AG04449 (cell line): Measurements from ENCODE around the gene PPARD.
A peak's percentile ranks its signal among the peaks of the same experiment; 100 is the strongest.

Experiments used
- CTCF ChIA-PET: fragments of 350-600 bp; formaldehyde crosslinking; extraction: SDS; loops from one replicate; lab custom pipeline; 2021; ENCODE audit warnings: antibody characterized with exemption; lab: Yijun Ruan, JAX
- POLR2A ChIA-PET: fragments of 400-600, 350-600 bp; formaldehyde crosslinking; extraction: SDS; loops from one replicate; lab custom pipeline; 2020; ENCODE audit warnings: antibody characterized with exemption, inconsistent platforms; lab: Yijun Ruan, JAX
- DNase-seq: peaks from one replicate; pipeline ENCODE4 v3.0.0-alpha.2; 2010; ENCODE audit warnings: low read depth, low spot score
- H3K4me3 ChIP-seq: 2 replicates; pipeline ENCODE4 v1.5.1; 2011; ENCODE audit warnings: low read depth, mild to moderate bottlenecking, control low read depth, low read length
- TF ChIP-seq, protein P1 (sequence below): IDR thresholded peaks from one replicate; pipeline ENCODE4 v1.5.1; 2011; ENCODE audit warnings: mild to moderate bottlenecking, moderate library complexity, low read length, control low read depth, inconsistent platforms; ENCODE audit not compliant: insufficient read depth; ENCODE audit errors: missing control alignments

The PPARD gene

GRCh38 chr6:35296931-35297600 is 45.3 kb upstream of the PPARD start:
- TF ChIP-seq, protein P1, sequence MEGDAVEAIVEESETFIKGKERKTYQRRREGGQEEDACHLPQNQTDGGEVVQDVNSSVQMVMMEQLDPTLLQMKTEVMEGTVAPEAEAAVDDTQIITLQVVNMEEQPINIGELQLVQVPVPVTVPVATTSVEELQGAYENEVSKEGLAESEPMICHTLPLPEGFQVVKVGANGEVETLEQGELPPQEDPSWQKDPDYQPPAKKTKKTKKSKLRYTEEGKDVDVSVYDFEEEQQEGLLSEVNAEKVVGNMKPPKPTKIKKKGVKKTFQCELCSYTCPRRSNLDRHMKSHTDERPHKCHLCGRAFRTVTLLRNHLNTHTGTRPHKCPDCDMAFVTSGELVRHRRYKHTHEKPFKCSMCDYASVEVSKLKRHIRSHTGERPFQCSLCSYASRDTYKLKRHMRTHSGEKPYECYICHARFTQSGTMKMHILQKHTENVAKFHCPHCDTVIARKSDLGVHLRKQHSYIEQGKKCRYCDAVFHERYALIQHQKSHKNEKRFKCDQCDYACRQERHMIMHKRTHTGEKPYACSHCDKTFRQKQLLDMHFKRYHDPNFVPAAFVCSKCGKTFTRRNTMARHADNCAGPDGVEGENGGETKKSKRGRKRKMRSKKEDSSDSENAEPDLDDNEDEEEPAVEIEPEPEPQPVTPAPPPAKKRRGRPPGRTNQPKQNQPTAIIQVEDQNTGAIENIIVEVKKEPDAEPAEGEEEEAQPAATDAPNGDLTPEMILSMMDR = no peak
- H3K4me3 ChIP-seq = no peak overlapping the region
- ChIA-PET POLR2A (no interaction called here), CTCF (interaction anchor here (0.6 to 7.2 kb wide), 16 partner anchors 8 to 170 kb away, joined by 3 to 93 read pairs (median 13); partner anchors contain the start of genes FANCE, PPARD and RPL10A)
- DNase-seq = no peak

DNA sequence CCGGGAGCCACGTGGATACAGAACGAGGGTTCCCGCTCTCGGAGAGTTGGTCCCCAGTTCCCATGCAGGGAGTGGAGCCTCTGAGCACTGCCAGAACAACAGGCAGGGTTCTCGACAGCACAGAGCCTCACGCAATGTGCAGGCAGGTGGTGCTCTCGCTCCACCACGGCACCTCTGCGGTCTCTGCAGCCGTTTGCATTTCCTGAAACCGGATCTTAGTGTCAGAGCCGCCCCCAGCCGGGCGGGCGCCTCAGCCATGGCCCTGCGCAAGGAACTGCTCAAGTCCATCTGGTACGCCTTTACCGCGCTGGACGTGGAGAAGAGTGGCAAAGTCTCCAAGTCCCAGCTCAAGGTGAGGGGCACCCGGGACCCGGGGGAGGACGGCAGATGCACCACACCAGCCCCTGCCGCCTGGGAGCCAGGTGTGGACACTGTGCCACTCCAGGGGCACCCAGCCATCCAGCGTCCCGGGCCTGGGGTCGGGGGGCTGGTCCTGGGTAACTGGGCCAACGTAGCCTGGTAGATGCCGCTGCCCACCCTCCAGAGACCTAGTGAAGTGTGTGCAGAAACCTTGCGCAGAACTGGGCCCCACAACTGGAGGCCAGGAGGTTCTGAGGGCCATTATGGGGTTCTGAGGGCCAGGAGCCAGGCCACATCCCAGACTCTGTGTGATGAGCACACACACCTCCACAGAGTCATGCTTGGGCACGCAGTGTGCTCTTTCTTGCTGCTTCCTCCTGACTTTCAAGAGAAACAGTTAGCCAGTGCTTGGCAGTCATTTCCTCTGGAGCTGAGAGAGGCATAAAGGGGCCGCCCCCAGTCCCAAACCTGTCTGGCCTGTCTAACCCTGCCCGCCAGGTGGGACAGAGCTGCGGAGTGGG is 44.5 kb upstream of the PPARD start, which contains the start of gene DEF6:
DEF6 (plus strand) TSS at position 218 of the 881 bp plus-strand sequence; CDS start at position 257, 39 bp downstream.
- TF ChIP-seq, protein P1 = peak; percentile 80
- ChIA-PET POLR2A (no interaction called here), CTCF (interaction anchor here (1.2 to 7.2 kb wide), 13 partner anchors 8 to 169 kb away, joined by 4 to 93 read pairs (median 14); partner anchors contain the start of genes FANCE and RPL10A)
- H3K4me3 ChIP-seq = peak within 1 kb of the TSS; percentile 55
- DNase-seq = peak; percentile 17

GRCh38 chr6:35298625-35299140 is 43.7 kb upstream of the PPARD start:
- H3K4me3 ChIP-seq = no peak overlapping the region
- CTCF ChIA-PET = interaction anchor here (1.2 to 7.2 kb wide), 8 partner anchors 10 to 168 kb away, joined by 5 to 93 read pairs (median 16); partner anchors contain the start of genes FANCE and RPL10A
- POLR2A ChIA-PET = no interaction called here
- TF ChIP-seq, protein P1 = no peak
- no peak for DNase-seq

DNA sequence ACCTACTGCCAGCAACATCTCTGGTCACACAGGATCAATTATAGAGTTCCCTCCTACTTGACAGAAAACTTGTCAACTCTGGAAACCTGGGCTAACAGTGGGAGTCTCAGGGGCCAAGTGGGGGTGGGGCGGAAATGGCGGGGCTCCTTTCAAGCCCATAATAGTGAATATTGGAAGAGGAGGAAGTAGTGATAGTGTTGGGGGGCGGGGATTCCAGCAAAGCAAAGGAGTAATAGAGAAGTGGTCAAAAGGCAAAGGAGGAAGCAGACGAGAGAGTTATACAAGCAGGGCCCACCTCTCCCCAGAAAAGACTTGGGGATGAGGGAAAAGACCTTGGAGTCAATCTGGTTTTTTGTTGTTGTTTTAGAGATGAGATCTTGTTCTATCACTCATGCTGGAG is 42.7 kb upstream of the PPARD start:
- ChIA-PET CTCF (interaction anchor here (0.5 to 7.2 kb wide), 3 partner anchors 9 to 167 kb away, joined by 4 to 93 read pairs (median 65); partner anchors contain the start of gene RPL10A), POLR2A (no interaction called here)
- no peak overlapping the region for H3K4me3 ChIP-seq

DNA sequence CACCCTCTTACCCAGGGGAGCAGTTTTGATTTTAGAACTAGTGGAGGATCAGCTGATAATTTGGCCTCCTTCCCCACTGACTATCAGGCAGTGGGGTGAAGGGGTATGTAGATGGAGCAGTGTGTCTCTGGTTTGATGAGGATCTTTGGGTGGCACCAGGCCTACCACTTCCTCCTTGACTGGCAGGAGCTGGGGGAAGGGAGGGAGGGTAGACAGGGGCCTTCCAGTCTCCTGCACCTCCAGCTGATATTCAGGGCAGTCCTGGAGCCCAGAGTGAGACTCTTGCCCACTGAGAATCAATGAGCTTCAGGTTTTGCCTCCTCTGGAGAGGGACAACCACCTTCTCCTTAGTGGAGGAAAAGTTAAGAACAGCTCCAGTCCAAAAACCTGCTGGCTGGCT is 41.5 kb upstream of the PPARD start:
- DNase-seq = no peak
- TF ChIP-seq, protein P1 = no peak
- POLR2A ChIA-PET = no interaction called here
- CTCF ChIA-PET = interaction anchor here (0.8 to 7.2 kb wide), 7 partner anchors 9 to 166 kb away, joined by 3 to 65 read pairs (median 4); partner anchors contain the start of genes FANCE, PPARD and RPL10A
- H3K4me3 ChIP-seq = no peak overlapping the region

More for the DNA sequence above, 42.7 kb upstream of the PPARD start:
- TF ChIP-seq, protein P1 = no peak
- no peak for DNase-seq
